NCI-H2081 treated with DMSO at 0.1 percent for 48 hours (cell line): ENCODE measurements around the gene LAMC1.

Experiments
- DNase-seq: peaks from one replicate; lab custom pipeline; 2025; lab: John Stamatoyannopoulos, UW

Gene LAMC1

DNA sequence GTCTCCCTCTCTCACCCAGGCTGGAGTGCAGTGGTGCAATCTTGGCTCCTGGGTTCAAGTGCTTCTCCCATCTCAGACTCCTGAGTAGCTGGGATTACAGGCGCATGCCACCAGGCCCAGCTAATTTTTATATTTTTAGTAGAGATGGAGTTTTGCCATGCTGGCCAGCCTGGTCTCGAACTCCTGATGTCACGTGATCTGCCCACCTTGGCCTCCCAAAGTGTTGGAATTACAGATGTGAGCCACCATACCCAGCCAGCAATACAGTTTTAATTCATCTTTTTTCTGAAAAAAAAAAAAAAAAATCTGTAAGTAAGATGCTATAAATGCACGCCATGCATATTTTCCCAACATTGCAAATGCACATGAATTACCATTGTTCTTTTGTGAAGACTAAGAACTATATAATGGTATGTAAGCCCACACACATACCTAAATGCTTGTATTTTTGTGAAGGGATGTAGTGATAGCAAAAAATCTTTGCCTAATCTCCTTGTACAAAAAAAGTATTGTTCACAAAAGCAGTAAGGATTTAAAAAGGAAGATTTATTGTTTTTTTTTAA, 170.8 kb downstream of the LAMC1 start:
- no peak for DNase-seq

DNA sequence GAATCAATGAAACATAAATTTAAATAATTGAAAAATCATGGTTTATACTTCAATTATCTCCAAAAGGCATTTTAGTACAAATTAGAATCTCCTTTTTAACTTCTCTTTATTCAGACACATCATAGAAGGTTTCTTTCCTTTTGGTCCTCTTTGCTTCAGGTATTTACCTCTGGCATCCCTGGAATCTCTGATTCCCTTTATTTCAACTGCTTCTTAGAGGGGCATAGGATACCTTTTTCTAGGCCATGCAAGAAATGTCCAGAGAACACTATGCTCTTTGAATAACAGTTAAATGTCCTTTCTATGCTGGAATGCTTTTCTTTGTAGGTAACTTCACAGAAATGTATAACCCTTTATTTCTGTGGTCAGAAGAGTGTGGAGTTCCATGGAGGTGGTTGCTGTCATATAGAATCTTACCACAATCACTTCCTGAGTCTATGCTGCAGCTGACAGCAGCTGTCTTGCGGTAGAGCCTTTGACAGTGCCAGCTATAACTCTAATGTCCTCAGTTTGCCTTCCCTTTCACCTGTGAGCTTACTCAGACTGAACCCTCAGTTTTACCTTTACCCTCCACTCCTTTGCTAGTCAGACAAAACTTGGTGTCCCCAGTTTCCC, 171.4 kb downstream of the LAMC1 start:
- DNase-seq = no peak

DNA sequence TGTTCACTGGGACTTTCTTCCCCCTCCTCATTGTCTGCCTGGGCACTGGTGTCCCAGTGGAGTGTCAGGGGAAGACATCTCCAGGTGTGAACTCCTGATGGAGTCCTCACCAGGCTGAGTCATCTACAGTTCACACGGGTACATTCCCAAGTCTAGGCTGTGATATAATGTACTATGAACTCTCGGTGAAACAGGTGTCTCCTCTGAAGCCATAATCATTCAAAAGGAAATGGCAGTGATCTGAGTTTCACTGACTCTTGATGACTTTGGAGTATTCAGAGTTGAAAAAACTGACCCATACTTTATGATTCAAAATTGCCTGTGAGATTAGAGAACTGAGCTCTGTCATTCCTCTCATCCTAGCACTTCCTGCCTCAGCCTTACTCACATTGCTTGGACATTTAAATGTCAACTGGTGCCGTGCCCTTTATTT, 171.9 kb downstream of the LAMC1 start:
- DNase-seq = no peak
